ENCODE results near the gene PALM3.

Gene PALM3

GRCh38 chr19:14078411-14078810, 16.5 kb upstream of the PALM3 start:
- no peak overlapping the region for H3K4me3 ChIP-seq (ENCODE audit: low read depth in 1 of 5, low read length in 5 of 5)
- no peaks in the 10 kb centered on the region for H3K27me3 ChIP-seq (ENCODE audit: control insufficient read depth in 5 of 5, insufficient read depth in 4 of 5, low read length in 5 of 5)
- H3K9ac ChIP-seq (ENCODE audit: low read length in 5 of 5): no peak overlapping the region
- no peaks in the 10 kb centered on the region for H3K36me3 ChIP-seq (ENCODE audit: control insufficient read depth in 5 of 5, insufficient read depth in 5 of 5, low read length in 5 of 5)
- no peak overlapping the region for H3K27ac ChIP-seq (ENCODE audit: low read depth, low read length)
- H3K9me3 ChIP-seq (ENCODE audit: control insufficient read depth in 5 of 5, low read length in 5 of 5): no peaks in the 10 kb centered on the region
- H3K4me1 ChIP-seq (ENCODE audit: control insufficient read depth in 5 of 5, insufficient read depth in 5 of 5, low read length in 5 of 5): peaks cover 5 to 51% (median 44%) of the 10 kb centered on the region in 5 donors

GRCh38 chr19:14073925-14074838, 12.3 kb upstream of the PALM3 start:
- Histone ChIP-seq H3K4me3 (ENCODE audit: low read depth in 1 of 5, low read length in 5 of 5) (peak overlapping the region; percentile 77 to 86 (median 81)), H3K9ac (ENCODE audit: low read length in 5 of 5) (peak overlapping the region; percentile 26 to 83 (median 64)), H3K36me3 (ENCODE audit: control insufficient read depth in 5 of 5, insufficient read depth in 5 of 5, low read length in 5 of 5) (no peaks in the 10 kb centered on the region), H3K4me1 (ENCODE audit: control insufficient read depth in 5 of 5, insufficient read depth in 5 of 5, low read length in 5 of 5) (peaks cover 2 to 43% (median 38%) of the 10 kb centered on the region in 5 donors), H3K27me3 (ENCODE audit: control insufficient read depth in 5 of 5, insufficient read depth in 4 of 5, low read length in 5 of 5) (no peaks in the 10 kb centered on the region), H3K27ac (ENCODE audit: low read depth, low read length) (peak overlapping the region; percentile 78), H3K9me3 (ENCODE audit: control insufficient read depth in 5 of 5, low read length in 5 of 5) (no peaks in the 10 kb centered on the region)

GRCh38 chr19:14073261-14073924, 11.5 kb upstream of the PALM3 start:
- peak overlapping the region; percentile 78 for H3K27ac ChIP-seq (ENCODE audit: low read depth, low read length)
- H3K27me3 ChIP-seq (ENCODE audit: control insufficient read depth in 5 of 5, insufficient read depth in 4 of 5, low read length in 5 of 5): no peaks in the 10 kb centered on the region
- H3K36me3 ChIP-seq (ENCODE audit: control insufficient read depth in 5 of 5, insufficient read depth in 5 of 5, low read length in 5 of 5): no peaks in the 10 kb centered on the region
- H3K9ac ChIP-seq (ENCODE audit: low read length in 5 of 5): peak overlapping the region in 4 of 5 donors; percentile 57 to 83 (median 72)
- H3K4me1 ChIP-seq (ENCODE audit: control insufficient read depth in 5 of 5, insufficient read depth in 5 of 5, low read length in 5 of 5): peaks cover 2 to 43% (median 38%) of the 10 kb centered on the region in 5 donors
- no peaks in the 10 kb centered on the region for H3K9me3 ChIP-seq (ENCODE audit: control insufficient read depth in 5 of 5, low read length in 5 of 5)
- peak overlapping the region; percentile 77 to 86 (median 81) for H3K4me3 ChIP-seq (ENCODE audit: low read depth in 1 of 5, low read length in 5 of 5)

- peaks cover 2 to 43% (median 38%) of the 10 kb centered on the region in 5 donors for H3K4me1 ChIP-seq (ENCODE audit: control insufficient read depth in 5 of 5, insufficient read depth in 5 of 5, low read length in 5 of 5)
- H3K4me3 ChIP-seq (ENCODE audit: low read depth in 1 of 5, low read length in 5 of 5): peak within 1 kb of the TSS in 4 of 5 donors; percentile 77 to 86 (median 80)
- peak within 1 kb of the TSS; percentile 78 for H3K27ac ChIP-seq (ENCODE audit: low read depth, low read length)
- no peaks in the 10 kb centered on the region for H3K36me3 ChIP-seq (ENCODE audit: control insufficient read depth in 5 of 5, insufficient read depth in 5 of 5, low read length in 5 of 5)
- no peaks in the 10 kb centered on the region for H3K27me3 ChIP-seq (ENCODE audit: control insufficient read depth in 5 of 5, insufficient read depth in 4 of 5, low read length in 5 of 5)
- peak within 1 kb of the TSS in 4 of 5 donors; percentile 64 to 83 (median 74) for H3K9ac ChIP-seq (ENCODE audit: low read length in 5 of 5)
- H3K9me3 ChIP-seq (ENCODE audit: control insufficient read depth in 5 of 5, low read length in 5 of 5): no peaks in the 10 kb centered on the region
These were observed 10.8 kb upstream of the PALM3 start, which contains the start of gene MISP3 for GRCh38 chr19:14072535-14073260. TSS of gene MISP3 (plus strand) at chr19:14072786. CDS start at chr19:14073310, 524 bp downstream.

GRCh38 chr19:14070268-14071050, 8.6 kb upstream of the PALM3 start:
- Histone ChIP-seq H3K27ac (ENCODE audit: low read depth, low read length) (no peak overlapping the region), H3K36me3 (ENCODE audit: control insufficient read depth in 5 of 5, insufficient read depth in 5 of 5, low read length in 5 of 5) (no peaks in the 10 kb centered on the region), H3K9ac (ENCODE audit: low read length in 5 of 5) (no peak overlapping the region), H3K4me1 (ENCODE audit: control insufficient read depth in 5 of 5, insufficient read depth in 5 of 5, low read length in 5 of 5) (peaks cover 2 to 38% (median 37%) of the 10 kb centered on the region in 5 donors), H3K27me3 (ENCODE audit: control insufficient read depth in 5 of 5, insufficient read depth in 4 of 5, low read length in 5 of 5) (no peaks in the 10 kb centered on the region), H3K4me3 (ENCODE audit: low read depth in 1 of 5, low read length in 5 of 5) (no peak overlapping the region), H3K9me3 (ENCODE audit: control insufficient read depth in 5 of 5, low read length in 5 of 5) (no peaks in the 10 kb centered on the region)

GRCh38 chr19:14066134-14066533, 4.3 kb upstream of the PALM3 start:
- no peak overlapping the region for H3K9ac ChIP-seq (ENCODE audit: low read length in 5 of 5)
- H3K36me3 ChIP-seq (ENCODE audit: control insufficient read depth in 5 of 5, insufficient read depth in 5 of 5, low read length in 5 of 5): no peaks in the 10 kb centered on the region
- no peak overlapping the region for H3K27ac ChIP-seq (ENCODE audit: low read depth, low read length)
- peaks cover 0 to 5% (median 3%) of the 10 kb centered on the region in 5 donors for H3K27me3 ChIP-seq (ENCODE audit: control insufficient read depth in 5 of 5, insufficient read depth in 4 of 5, low read length in 5 of 5)
- no peaks in the 10 kb centered on the region for H3K9me3 ChIP-seq (ENCODE audit: control insufficient read depth in 5 of 5, low read length in 5 of 5)
- no peak overlapping the region for H3K4me3 ChIP-seq (ENCODE audit: low read depth in 1 of 5, low read length in 5 of 5)
- H3K4me1 ChIP-seq (ENCODE audit: control insufficient read depth in 5 of 5, insufficient read depth in 5 of 5, low read length in 5 of 5): no peaks in the 10 kb centered on the region

- Histone ChIP-seq H3K4me1 (ENCODE audit: control insufficient read depth in 5 of 5, insufficient read depth in 5 of 5, low read length in 5 of 5) (peaks cover 0 to 6% (median under 1%) of the 10 kb centered on the region in 5 donors), H3K27me3 (ENCODE audit: control insufficient read depth in 5 of 5, insufficient read depth in 4 of 5, low read length in 5 of 5) (peaks cover 22 to 27% (median 26%) of the 10 kb centered on the region in 5 donors), H3K9ac (ENCODE audit: low read length in 5 of 5) (no peak overlapping the region), H3K36me3 (ENCODE audit: control insufficient read depth in 5 of 5, insufficient read depth in 5 of 5, low read length in 5 of 5) (no peaks in the 10 kb centered on the region), H3K27ac (ENCODE audit: low read depth, low read length) (no peak overlapping the region), H3K4me3 (ENCODE audit: low read depth in 1 of 5, low read length in 5 of 5) (no peak overlapping the region), H3K9me3 (ENCODE audit: control insufficient read depth in 5 of 5, low read length in 5 of 5) (no peaks in the 10 kb centered on the region)
These were observed 1.2 kb upstream of the PALM3 start for GRCh38 chr19:14063105-14063504.

- Histone ChIP-seq H3K36me3 (ENCODE audit: control insufficient read depth in 5 of 5, insufficient read depth in 5 of 5, low read length in 5 of 5) (no peaks in the 10 kb centered on the region), H3K4me3 (ENCODE audit: low read depth in 1 of 5, low read length in 5 of 5) (no peak overlapping the region), H3K9ac (ENCODE audit: low read length in 5 of 5) (no peak overlapping the region), H3K27ac (ENCODE audit: low read depth, low read length) (no peak overlapping the region), H3K4me1 (ENCODE audit: control insufficient read depth in 5 of 5, insufficient read depth in 5 of 5, low read length in 5 of 5) (peaks cover 0 to 6% (median 3%) of the 10 kb centered on the region in 5 donors), H3K9me3 (ENCODE audit: control insufficient read depth in 5 of 5, low read length in 5 of 5) (no peaks in the 10 kb centered on the region), H3K27me3 (ENCODE audit: control insufficient read depth in 5 of 5, insufficient read depth in 4 of 5, low read length in 5 of 5) (peaks cover 22 to 31% (median 28%) of the 10 kb centered on the region in 5 donors)
These were observed 631 bp upstream of the PALM3 start for GRCh38 chr19:14062558-14062855.

- no peaks in the 10 kb centered on the region for H3K9me3 ChIP-seq (ENCODE audit: control insufficient read depth in 5 of 5, low read length in 5 of 5)
- no peak overlapping the region for H3K27ac ChIP-seq (ENCODE audit: low read depth, low read length)
- H3K9ac ChIP-seq (ENCODE audit: low read length in 5 of 5): no peak overlapping the region
- H3K4me3 ChIP-seq (ENCODE audit: low read depth in 1 of 5, low read length in 5 of 5): no peak overlapping the region
- peaks cover 0 to 8% (median 5%) of the 10 kb centered on the region in 5 donors for H3K4me1 ChIP-seq (ENCODE audit: control insufficient read depth in 5 of 5, insufficient read depth in 5 of 5, low read length in 5 of 5)
- H3K27me3 ChIP-seq (ENCODE audit: control insufficient read depth in 5 of 5, insufficient read depth in 4 of 5, low read length in 5 of 5): peaks cover 22 to 37% (median 32%) of the 10 kb centered on the region in 5 donors
- H3K36me3 ChIP-seq (ENCODE audit: control insufficient read depth in 5 of 5, insufficient read depth in 5 of 5, low read length in 5 of 5): no peaks in the 10 kb centered on the region
These were observed 661 bp downstream of the PALM3 start for GRCh38 chr19:14061081-14061749.

Data from subcutaneous abdominal adipose tissue (tissue), 5 donors.